PFSK-1 (cell line): ENCODE results near the gene CYB561A3.

Source experiments
- FOXP2 ChIP-seq: optimal IDR thresholded peaks from 2 replicates; pipeline ENCODE3; 2011; ENCODE audit warnings: borderline replicate concordance, control low read depth, inconsistent platforms; ENCODE audit not compliant: insufficient read depth; ENCODE audit errors: extremely low read length, extremely low read depth
- POLR2AphosphoS5 ChIP-seq: IDR thresholded peaks from 2 replicates; pipeline ENCODE4 v1.6.1; 2012; ENCODE audit warnings: low read depth, mild to moderate bottlenecking, control low read depth, low read length, moderate library complexity
- SIN3A ChIP-seq: IDR thresholded peaks from 2 replicates; pipeline ENCODE4 v1.6.1; 2012; ENCODE audit warnings: mild to moderate bottlenecking, low read length, moderate library complexity, borderline replicate concordance; ENCODE audit not compliant: insufficient read depth
- TAF1 ChIP-seq: IDR thresholded peaks from 2 replicates; pipeline ENCODE4 v1.6.1; 2012; ENCODE audit warnings: low read length, control low read depth, borderline replicate concordance; ENCODE audit not compliant: insufficient read depth
- TF ChIP-seq, protein P1 (sequence below), 2 experiments: IDR thresholded peaks; 2 replicates each; pipeline versions ENCODE4 v1.6.1 to v1.8.0; 2011 to 2012; ENCODE audit warnings: low read depth in 2 of 2, low read length in 2 of 2, control low read depth in 1 of 2, inconsistent platforms in 1 of 2, mild to moderate bottlenecking in 1 of 2, moderate library complexity in 1 of 2; ENCODE audit not compliant: insufficient read depth in 1 of 2

CYB561A3 gene

DNA sequence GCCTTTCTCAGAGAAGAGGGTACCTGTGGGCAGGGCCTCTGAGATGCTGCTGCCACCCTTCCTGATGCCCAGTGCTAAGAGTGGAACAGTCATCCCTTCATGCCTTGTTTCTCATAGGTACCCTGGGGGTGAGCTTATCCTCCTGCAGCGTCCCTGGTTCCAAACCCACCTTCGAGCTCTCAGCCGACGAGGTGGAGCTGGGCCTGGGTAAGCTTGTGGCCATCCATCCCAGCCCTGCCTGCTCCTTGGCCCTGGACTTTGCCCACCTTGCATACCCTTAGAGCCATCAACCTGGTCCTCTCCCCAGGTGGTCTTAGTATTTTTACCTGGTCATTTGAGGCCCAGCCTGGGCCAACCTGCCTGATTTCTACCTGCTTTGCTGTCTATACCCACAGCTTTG is 20.0 kb downstream of the CYB561A3 start:
- TF ChIP-seq FOXP2 = no peak
- no peak for TF ChIP-seq SIN3A

DNA sequence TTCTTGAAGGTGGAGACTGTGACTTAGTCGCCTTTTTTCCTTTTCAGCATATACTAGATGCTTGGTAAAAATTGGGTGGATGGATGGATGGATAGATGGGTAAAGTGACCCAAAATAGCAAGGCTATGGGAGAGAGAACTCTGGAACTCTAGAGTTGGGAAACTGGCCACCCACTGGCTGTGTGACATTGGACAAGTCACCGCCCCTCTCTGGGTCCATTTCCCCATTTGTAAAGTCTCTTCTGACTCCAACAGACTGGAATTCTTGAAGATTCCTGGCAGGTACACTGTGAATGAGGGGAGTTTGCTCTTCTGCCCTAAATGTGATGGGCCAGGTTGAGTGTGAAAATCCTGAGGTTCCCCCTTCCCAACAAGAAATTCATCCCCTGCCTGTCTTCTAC is 20.7 kb downstream of the CYB561A3 start:
- TF ChIP-seq, protein P1, sequence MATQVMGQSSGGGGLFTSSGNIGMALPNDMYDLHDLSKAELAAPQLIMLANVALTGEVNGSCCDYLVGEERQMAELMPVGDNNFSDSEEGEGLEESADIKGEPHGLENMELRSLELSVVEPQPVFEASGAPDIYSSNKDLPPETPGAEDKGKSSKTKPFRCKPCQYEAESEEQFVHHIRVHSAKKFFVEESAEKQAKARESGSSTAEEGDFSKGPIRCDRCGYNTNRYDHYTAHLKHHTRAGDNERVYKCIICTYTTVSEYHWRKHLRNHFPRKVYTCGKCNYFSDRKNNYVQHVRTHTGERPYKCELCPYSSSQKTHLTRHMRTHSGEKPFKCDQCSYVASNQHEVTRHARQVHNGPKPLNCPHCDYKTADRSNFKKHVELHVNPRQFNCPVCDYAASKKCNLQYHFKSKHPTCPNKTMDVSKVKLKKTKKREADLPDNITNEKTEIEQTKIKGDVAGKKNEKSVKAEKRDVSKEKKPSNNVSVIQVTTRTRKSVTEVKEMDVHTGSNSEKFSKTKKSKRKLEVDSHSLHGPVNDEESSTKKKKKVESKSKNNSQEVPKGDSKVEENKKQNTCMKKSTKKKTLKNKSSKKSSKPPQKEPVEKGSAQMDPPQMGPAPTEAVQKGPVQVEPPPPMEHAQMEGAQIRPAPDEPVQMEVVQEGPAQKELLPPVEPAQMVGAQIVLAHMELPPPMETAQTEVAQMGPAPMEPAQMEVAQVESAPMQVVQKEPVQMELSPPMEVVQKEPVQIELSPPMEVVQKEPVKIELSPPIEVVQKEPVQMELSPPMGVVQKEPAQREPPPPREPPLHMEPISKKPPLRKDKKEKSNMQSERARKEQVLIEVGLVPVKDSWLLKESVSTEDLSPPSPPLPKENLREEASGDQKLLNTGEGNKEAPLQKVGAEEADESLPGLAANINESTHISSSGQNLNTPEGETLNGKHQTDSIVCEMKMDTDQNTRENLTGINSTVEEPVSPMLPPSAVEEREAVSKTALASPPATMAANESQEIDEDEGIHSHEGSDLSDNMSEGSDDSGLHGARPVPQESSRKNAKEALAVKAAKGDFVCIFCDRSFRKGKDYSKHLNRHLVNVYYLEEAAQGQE (IDR thresholded peaks at IDR 0.05; ENCODE audit: insufficient read depth in 1 of 2, low read depth in 2 of 2, low read length in 2 of 2) = no peak

DNA sequence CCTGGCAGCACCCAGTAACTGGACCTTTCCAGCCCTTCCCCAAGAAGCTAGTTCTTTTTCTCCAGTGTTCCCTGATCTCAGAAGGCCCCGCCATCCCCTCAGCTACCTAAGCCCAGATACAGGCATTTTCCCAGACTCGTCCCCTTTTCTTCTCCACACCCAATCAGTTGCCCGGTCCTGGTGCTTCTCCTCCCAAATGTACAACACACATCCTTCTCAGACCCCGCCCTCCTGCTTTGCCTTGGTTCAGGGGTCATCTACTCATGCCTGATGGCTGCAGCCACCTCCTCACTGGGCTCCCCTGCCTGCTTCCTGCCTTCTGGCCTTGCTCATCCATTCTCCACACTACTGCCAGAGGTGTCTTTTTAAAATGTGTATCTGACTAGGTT is 22.2 kb downstream of the CYB561A3 start:
- no peak for TF ChIP-seq POLR2AphosphoS5
- TF ChIP-seq, protein P1 (IDR thresholded peaks at IDR 0.05; ENCODE audit: insufficient read depth in 1 of 2, low read depth in 2 of 2, low read length in 2 of 2) = no peak
- no peak for TF ChIP-seq FOXP2

DNA sequence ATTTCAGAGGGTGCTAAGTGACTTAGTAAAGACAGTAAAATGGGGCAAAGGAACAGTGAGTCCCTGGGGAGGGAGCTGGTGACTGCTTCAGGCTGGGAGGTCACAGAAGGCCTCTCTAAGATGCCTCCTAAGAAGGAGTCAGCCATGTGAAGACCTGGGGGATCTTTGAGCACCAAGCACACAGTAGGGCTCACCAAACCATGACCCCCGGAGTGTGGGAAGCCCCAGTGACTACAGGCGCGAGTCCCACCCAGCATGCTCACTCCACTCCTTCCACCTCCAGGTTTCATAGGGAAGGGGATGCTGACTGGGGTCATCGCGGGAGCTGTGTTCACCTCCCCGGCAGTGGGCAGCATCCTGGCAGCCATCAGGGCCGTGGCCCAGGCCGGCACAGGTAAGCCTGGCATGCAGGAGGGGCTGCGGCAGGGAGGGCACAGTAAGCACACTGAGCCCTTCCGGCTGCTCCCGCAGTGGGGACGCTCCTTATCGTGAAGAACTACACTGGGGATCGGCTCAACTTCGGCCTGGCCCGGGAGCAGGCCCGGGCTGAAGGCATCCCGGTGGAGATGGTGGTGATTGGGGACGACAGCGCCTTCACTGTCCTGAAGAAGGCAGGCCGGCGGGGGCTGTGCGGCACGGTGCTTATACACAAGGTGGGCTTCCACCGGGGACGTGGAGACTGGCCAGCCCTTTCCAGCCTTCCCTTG is 22.7 kb downstream of the CYB561A3 start:
- TF ChIP-seq TAF1 (no peak), POLR2AphosphoS5 (no peak), SIN3A (no peak), FOXP2 (no peak)
- TF ChIP-seq, protein P1 (IDR thresholded peaks at IDR 0.05; ENCODE audit: insufficient read depth in 1 of 2, low read depth in 2 of 2, low read length in 2 of 2) = no peak

DNA sequence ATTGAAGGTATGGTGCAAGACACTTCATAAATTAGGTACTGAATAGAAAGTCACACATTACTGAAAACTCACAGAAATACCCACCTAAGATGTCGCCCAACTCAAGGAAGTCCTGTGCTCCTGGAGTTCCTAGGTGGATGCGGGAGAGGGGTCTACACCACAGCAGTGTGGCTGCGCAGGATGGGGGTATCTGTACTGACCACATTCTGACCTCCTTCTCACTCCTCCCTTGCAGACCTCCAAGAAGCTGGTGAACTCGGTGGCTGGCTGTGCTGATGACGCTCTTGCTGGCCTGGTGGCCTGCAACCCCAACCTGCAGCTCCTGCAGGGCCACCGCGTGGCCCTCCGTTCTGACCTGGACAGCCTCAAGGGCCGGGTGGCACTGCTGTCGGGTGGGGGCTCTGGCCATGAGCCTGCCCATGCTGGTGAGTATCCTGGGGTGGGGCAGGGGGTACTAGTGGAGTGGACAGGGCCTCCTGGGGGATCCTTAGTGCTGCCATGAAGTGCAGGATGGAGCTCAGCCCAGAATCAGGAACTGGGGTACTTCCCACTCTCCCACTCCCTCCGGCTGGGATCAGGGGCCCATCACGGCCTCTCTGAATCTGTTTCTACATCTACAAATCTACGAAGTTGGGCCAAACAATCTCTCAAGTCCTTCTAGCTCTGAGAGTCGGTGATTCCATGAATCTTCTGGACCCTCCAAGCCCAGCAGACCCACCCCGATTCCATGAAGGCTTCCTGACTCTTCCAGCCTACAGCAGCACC is 23.8 kb downstream of the CYB561A3 start:
- TF ChIP-seq SIN3A (no peak), TAF1 (no peak), POLR2AphosphoS5 (no peak), FOXP2 (no peak)
- TF ChIP-seq, protein P1 (IDR thresholded peaks at IDR 0.05; ENCODE audit: insufficient read depth in 1 of 2, low read depth in 2 of 2, low read length in 2 of 2) = no peak
